Dermis microvascular lymphatic vessel endothelial cell (primary cell): ENCODE results near the gene DUSP3. TPM values are rescaled to one million over a fixed set of nuclear protein-coding genes. Genes with fewer than 3 reads are reported as not detected.

Source experiments
- DNase-seq, 2 donors: peaks; one replicate each; pipeline versions ENCODE4 v3.0.0 to v3.0.0-alpha.2; 2010; ENCODE audit warnings: low read depth in 2 of 2
- total RNA-seq: library from RNA; depleted of rRNA; stranded (reverse); fragments of >200 nt; gene quantifications from 2 replicates; pipeline ENCODE4 v1.2.1, GENCODE V29; 2014

DUSP3 gene
- total RNA-seq: 48.5 and 90.3 TPM in 2 replicates

DNA sequence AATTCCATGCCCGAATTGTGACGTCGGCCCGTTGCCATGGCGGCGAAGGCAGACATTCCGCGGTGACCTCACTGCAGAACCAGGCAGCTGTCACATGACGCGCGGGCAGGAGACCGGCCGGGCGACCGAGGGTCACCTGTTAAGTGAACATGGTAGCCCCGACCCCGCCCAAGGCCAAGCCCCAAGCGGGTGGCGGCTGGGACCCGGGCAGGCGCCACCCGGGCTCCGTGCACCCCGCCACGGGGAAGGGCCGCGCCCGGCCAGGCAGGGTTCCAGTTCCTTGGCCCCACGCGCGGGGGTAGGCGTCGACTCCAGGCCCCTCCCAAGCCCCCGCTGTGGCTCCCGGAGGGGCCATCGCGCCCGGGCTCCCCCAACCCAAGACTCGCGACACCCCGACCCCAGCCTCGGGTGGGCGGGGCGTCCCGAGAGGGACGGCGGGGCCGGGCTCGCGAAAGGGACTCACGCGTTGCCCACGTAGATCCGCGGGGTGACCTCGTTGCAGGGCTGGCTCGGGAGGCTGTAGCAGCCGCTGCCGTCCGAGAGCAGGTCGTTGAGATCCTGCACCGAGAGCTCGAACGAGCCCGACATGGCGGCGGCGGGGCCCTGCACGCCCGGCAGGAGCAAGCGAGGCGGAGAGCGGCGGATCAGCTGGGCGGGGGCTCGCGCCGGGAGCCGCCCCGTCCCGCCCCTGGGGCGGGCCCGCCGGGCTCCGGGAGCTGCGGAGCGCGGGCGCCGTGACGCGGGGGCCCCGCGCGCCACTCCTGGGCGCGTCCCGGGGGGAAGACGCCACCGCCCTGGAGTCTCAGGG, at the start of gene DUSP3:
DUSP3 (minus strand) TSS at position 641 of the 808 bp plus-strand sequence; CDS start at position 588, 53 bp downstream.
- DNase-seq: peak; percentile 88 to 93

DNA sequence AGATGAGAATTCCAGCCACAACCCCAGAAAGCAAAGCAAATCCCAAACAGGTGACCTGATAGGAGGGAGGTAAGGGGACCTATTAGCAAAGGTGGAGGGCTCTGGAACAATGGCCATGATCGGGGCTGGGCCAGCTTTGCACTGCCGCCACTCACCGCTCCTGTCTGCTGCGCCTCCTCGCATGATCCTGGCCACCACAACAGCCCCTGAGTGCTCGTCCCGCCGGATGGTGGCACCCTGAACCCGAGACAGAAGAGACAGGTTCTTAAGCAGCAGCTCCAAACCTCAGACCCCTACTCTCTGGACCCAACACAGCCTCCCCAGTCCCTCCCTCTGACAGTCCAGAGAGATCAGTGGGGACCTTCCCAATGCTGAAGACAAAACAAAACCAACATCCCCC, 48.8 kb upstream of the DUSP3 start:
- DNase-seq: no peak

DNA sequence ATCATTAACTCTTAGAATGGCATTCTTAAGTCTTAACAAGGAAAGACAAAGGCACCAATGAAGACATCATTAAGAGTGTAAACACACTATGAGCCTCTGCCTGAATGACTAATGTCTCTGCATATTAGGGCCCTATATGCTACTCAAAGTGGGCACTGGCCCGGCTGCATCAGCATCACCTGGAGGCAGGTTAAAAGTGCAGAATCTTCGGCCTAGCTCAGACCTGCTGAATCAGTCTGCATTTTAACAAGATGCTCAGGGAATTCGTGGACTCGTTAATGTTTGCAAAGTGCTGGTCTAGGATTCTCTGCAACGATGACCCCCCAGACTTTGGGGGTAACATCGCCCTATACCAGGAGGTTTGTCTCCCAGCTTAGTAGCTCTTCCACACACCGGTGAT, 47.4 kb upstream of the DUSP3 start:
- DNase-seq: no peak

DNA sequence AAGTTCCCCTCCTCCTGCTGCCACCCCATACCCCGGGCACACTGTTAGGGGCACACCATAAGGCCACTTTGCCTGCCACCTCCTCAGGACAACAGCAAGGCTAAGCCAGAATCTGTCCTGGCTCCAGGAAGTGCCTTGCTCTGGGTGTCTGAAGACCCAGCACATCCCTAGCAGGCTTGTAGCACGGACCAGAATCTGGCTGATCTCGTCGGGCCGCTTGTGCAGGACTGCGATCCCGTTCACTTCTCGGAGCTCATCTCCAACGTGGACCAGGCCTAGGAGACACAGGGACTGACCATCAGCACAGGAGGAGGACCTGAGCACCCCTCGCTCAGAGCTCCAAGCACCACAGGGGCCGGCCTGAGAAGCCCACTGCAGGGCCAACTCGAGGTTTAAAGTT, 46.8 kb upstream of the DUSP3 start:
- DNase-seq: no peak

DNA sequence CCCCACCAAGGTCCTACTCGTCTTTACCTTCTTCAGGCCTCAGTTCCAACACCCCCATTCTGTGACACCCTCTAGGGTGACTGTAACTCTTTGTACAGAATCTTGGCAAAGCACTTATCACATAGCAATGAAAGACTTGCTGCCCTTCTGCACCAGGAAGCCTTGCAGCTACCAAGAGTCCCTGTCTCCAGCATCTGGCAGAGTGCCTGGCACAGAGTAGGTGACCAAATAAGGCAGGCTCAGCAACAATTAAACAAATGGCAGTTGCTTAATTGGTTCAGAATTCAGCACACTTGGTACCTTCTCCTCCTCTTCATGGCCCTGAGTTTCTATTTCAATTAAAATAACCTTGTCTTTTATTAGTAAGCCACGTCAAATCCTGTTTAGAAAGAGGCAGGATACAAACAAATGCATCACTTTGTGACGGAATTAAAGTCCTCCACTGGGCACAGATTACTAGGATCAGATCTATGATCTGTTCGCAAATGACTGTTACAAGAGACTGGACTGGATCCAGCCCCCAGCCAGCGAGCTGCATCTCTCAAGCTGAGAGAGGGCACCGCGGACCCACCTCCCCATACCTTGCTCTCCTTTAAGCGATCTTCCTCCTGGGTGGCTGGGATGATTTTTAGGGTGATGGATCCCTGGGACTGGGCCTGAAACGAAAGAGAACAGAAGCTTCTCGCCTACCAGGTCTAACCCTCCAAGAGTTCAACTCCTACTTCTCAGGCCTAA, 44.7 kb upstream of the DUSP3 start:
- DNase-seq: no peak

DNA sequence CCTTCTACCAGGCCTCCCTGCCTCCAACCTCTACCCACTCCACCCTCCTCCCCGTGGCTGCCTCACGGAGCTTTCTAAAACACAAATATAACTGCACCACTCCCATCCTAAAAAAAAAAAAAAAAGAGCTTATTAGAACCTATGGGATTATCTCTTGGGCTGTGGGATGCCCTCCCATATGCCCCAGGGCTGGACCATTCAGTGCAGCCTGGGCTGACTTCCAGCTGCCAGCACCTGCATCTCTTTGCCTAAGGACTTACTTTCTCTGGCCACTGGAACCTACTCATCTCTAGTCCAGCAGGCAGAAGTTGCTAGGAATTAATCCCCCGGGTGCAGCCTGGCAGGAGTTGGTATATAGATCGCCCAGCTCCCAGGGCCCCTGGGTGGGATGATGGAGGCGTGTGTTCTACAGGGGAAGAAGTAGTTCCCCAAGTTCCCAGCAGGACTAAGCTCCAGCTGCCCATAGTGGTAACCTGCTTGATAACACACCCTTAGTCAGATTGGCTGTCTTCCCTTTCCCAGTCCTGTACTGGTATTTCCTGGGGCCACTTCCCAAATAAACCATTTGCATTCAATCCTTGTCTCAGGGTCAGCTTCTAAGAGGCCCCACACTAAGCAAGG, 43.9 kb upstream of the DUSP3 start:
- DNase-seq: no peak

DNA sequence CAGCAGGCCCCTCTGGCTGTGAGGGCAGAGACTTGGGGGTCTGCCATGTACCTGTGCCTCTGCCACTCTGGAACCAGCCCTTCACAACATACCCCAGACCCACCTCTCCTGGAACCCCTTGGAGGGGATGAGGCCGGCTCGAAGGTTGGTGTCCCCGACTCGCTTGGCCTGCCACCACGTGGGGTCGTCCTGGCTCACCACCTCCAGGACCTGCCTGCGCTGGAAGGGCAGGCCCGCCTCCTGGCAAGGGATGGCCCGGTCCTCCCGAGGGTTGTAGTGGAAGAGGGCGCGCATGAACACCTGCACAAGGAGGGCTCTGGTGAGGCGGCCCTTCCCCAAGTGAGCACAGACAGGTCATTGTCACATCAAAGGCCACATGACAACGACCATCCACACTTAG, 42.0 kb upstream of the DUSP3 start:
- DNase-seq: no peak

DNA sequence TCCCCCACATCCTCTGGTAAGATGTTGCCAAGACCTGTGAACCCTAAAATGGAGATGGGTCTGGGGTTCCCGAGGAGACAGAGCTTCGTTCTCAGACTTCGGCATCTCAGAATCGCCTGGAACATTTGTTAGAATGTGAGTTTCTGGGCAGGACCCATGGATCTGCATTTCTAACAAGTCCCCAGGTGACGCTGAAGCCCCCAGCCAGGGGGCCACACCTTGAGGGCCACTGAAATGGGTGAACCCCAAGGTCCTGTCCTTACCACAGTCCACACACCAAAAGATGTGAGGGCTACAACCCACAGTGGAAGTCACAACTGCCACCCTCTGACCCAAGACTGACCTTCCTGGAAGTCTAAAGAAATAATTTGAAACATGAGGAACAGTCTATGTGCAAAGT, 40.2 kb upstream of the DUSP3 start:
- no peak for DNase-seq

DNA sequence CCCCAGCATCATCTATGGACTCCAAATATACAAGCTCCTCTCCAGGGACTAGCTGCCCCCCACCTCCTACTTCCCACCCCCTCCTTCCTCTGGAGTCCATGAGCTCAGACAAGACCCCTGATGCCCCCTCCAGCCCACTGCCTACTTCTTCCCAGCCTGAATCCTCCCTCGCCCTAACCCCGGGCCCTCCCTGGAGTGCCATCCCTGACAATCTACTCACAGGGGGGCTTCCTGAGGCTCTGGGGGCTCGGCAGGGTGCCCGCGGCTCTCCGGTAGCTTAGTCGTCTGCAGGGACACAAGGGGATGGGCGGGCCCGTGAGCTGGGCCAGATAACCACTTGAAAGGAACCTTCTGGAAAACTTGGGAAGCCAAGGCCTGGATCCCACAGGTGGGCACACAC, 39.0 kb upstream of the DUSP3 start:
- no peak for DNase-seq

DNA sequence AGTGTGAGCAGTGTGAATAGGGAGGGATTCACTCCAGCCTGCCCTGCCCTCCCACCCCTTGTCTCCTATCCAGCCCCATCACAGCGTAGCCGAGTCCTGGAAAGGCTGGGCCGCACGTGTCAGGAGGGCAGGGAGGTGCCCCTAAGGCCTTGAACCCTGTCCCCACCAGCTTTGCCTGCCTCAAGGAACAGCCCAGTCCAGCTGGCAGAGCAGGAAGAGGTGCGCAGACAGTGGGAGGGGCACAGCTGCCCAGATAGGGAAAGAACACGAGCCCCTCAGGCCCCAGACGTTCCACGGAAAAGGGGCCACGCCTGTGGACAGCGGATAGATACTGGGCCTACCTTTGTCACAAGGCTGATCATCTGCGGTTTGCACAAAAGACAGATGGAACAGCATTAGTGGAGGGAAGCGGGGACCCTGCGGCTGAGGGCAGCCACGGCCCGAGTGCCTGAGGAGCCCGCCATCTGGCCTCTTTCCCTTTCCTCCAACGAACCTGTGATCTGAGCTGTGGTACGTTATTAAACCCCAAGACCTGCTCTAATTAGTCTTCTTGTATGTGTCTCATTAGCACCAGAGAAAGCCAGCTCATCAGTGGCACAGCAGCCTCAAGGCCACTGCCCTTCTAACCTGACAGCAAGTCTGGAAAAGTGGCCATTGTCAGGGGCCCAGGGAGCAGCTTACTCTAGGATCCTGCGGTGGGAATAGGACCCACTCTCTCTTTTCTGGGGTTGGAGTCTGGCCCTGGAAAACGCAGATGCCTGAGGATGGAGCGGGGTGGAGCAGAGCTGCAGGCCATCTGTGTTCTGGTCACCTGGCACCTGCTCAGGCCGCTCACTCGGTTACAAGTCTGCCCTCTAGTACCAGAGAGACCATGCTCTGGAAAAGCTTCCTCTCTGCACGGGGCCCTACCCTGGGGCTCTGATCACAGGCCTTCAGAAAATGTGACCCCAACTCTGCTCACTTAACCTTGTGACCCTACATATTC, 37.9 kb upstream of the DUSP3 start:
- DNase-seq: no peak

DNA sequence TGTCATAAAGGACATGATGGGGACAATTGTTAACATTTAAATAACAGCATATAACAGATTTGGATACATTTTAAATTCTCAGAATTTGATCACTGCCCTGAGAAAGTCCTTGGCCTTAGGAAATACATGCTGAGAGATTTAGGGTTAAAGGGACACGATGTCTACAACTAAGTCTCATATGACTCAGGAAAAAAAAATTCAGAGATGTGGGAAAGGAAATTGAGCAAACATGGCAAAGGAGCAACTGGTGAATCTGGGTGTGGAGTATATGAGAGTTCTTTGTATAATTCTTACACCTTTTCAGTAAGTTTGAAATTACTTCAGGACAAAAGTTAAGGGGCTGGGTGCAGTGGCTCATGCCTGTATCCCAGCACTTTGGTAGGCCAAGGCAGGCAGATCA, 35.9 kb upstream of the DUSP3 start:
- peak in 1 of 2 donors; percentile 64 for DNase-seq

DNA sequence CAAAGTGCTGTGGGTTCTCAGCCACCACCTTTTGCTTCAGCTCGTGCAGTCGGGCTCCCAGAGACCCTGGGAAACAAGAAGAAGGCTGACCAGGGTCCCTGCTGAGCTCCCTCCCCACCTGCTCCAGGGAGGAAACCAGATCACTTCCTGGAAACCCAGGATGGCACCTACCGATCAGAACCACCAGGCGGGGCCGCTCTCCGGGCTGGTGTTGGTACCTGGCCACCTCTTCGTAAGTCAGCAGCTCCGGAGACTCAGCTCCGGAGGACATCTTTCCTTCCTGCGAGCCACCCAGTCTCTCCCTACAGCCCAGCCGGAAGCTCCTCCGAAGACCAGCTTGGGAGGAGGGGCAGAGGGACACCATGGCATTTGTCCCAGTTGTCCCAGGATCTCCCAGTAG, 35.2 kb upstream of the DUSP3 start:
- peak in 1 of 2 donors; percentile 12 for DNase-seq

DNA sequence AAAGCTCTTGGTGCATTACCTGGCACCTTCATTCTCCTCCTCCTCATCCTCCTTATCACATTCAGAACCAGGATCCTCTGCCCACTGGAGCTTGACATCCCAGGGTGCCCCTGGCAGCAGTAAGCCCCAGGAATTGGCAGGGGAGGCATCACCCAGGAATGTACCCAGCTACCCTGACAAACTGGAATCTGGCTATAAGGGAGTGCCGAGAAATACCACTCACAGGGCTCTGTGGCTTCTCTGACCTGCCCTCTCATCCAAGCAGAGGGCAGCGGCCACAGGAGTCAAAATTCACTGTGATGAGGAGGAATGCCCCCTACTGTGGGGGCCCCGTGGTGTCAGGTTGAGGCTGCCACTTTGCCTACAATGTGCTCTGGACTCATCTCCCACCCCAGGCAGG, 34.6 kb upstream of the DUSP3 start:
- DNase-seq: no peak

DNA sequence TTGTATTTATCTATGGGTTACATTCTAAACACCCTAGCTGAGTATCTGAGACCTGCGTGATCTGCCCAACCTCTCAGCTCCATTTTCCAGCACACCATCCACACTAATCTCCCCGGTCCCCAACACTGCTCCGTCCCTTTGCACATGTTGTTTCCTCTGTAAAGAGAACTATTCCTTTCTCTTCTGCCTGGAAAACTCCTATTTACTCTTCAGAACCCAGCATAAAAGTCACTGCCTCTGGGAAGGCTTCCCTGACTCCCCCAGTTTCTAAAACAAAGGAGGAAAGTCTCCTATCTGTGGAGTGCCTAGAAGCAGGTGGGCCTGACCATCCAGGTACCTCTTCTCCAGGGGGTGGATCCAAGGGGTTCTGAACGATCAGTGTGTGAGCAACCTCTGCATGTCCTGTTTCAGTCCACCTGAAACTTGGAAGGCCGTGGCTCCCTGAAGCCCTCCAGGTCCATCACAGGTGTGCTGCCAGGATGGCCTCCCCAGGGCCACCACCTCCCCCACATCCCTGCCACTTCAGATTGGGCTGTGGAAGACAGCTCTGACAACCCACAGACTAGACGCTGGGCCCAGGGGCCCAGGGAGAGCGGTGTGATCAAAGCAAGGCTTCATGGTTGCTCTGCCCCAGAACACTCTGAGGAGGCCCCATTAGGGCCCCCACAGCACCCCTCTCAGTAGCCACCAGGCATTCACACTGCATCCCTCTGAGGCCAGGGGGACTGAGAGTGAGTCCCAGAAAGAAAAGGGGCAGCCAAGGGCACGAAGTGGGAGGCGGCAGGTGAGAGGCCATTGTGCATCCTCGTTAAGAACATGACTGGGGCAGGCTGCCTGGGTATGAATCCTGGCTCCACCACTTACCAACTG, 33.9 kb upstream of the DUSP3 start:
- no peak for DNase-seq

DNA sequence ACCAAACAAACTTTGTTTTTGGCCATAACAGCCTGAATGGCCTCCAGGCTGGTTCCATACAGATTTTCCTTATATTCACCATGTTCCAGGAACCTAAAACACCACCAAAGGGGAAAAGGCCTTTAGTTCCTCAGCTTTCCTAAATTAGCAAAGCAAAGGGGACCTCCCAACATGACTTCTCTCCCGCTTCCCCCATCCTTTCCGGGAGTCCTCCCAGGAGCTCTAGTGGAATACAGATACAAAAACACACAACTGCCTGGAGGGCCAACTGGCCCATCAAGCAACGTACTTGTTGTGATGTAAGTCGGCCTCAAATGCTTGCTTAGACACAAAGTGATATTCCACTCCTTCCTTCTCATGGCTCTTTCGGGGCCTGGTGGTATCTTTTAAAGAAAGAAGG, 32.0 kb upstream of the DUSP3 start:
- no peak for DNase-seq

DNA sequence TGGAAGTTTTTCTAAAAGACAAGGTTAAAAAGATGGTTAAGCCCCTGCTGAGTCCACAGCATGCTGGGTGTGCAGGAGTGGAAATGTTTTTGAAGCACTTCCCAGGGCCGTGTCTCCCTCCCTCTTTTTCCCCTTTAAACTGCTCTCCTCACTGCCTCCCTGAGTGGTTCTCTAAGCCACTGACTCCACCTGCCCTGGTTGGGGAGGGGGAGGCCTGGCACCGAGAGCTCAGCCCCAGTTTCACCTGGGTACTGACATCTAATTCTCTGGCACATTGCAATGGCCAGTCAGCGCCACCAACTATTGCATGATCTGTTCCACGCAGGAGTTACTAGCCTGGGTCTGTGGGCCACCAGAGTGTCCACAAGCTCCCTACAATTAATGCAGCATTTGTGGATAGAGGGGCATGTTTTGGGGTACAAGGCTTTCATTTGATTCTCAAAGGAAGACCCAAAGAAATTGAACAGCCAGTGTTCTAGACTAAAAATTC, 31.5 kb upstream of the DUSP3 start:
- DNase-seq: no peak

DNA sequence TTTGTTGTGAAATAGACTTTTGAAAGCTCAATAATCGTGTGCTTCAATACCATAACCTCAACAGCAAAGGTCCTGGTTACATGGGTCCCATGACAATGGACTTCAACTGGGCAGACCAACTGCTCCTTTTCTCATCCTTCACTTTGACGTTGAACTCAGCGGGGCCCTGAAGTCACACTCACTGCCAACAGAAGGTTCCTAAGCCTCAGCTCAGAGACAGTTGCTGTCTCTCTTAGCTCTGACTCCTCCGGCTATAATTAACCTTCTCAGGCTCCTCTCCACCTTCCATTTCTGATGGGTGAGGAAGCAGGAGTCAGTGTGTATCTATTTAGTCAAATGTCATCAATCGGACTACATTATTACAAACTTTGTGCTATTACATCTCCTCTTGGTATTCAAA, 30.3 kb upstream of the DUSP3 start:
- DNase-seq: no peak

DNA sequence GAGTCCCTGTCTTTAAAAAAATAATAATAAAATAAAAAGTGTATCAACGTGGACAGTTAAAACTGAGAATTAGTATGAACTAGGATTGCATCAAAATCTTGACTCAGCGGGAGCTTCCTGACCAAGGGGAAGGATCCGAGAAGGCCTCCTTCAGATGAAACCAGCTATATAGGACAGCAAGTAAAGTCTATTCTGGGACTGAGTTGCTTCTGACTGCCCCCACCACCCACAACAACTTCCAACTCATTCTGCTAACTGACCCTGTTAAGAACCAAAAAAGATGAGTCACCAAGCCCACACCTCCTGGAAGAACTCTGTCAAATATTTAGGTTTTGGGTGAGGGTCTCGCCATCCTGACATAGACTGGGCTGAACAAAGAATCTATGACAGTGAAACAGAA, 29.3 kb upstream of the DUSP3 start:
- no peak for DNase-seq

DNA sequence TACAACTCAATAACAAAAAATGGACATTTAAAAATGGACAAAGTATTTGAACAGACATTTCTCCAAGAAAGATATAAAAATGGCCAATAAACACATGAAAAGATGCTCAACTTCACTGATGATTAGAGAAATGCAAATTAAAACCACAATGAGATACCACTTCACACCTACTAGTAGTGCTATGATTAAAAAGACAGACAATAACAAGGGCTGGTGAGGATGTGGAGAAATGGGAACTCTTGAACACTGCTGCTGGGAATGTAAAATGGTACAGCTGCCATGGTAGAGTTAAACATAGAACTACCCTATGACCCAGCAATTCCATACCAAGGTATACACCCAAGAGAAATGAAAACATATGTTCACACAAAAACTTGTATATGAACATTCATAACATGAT, 26.3 kb upstream of the DUSP3 start:
- DNase-seq: no peak

DNA sequence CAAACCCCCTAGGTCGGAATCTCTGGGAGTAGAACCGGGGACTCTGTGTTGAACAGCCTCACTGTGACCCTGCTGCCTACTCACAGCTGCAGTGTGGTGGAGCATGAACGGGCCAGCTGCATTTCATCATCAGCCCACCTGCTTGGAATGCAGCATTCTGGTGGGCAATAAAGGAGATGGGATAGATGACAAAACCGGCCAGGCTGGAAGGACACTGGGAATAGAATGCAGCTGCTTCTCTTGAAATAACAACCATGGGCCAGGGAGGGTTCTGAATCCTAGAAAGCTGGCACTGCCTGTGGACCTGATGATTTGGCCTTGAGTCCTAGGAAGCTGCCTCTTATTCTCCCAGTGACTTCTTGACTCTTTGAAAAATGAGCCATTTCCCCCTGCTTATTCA, 25.0 kb upstream of the DUSP3 start:
- peak in 1 of 2 donors; percentile 5 for DNase-seq
